Type B pancreatic cell (in vitro differentiated cells): ENCODE measurements around the gene TMEM47. TPM values are rescaled to one million over a fixed set of nuclear protein-coding genes. Genes with fewer than 3 reads are reported as not detected.

Experiments
- DNase-seq: peaks from one replicate; pipeline ENCODE4 v3.0.0; 2021; ENCODE audit warnings: mixed read lengths; ENCODE audit not compliant: unreplicated experiment; ENCODE audit errors: extremely low spot score
- H3K27ac Mint-ChIP-seq: 2 replicates; pipeline ENCODE4 v1.8.0; 2021; ENCODE audit warnings: mild to moderate bottlenecking, mixed read lengths
- H3K27me3 Mint-ChIP-seq: 2 replicates; pipeline ENCODE4 v1.8.0; 2021; ENCODE audit warnings: mixed read lengths
- H3K36me3 Mint-ChIP-seq: 2 replicates; pipeline ENCODE4 v1.8.0; 2021; ENCODE audit warnings: mixed read lengths
- H3K4me1 Mint-ChIP-seq: one replicate; pipeline ENCODE4 v1.8.0; 2021; ENCODE audit warnings: mixed read lengths; ENCODE audit not compliant: unreplicated experiment
- H3K4me3 Mint-ChIP-seq: 2 replicates; pipeline ENCODE4 v1.8.0; 2021; ENCODE audit warnings: mild to moderate bottlenecking, mixed read lengths
- H3K9me3 Mint-ChIP-seq: 2 replicates; pipeline ENCODE4 v1.8.0; 2021; ENCODE audit warnings: mixed read lengths
- CTCF ChIP-seq: fragments of 200-600 bp; sonication (generic); conservative IDR thresholded peaks from 2 replicates; pipeline ENCODE4 v1.5.0; 2021; ENCODE audit warnings: antibody characterized with exemption, mild to moderate bottlenecking
- total RNA-seq: library from RNA; stranded (reverse); gene quantifications from 2 replicates; pipeline ENCODE4 v1.2.1, GENCODE V29; 2021; ENCODE audit warnings: low replicate concordance

TMEM47 gene
- total RNA-seq, 1 donor from 2014 or later = 23.6 TPM

- no peak for TF ChIP-seq CTCF
Observed at GRCh38 chrX:34619920-34620319, 37.2 kb downstream of the TMEM47 start.

GRCh38 chrX:34612036-34612435 is 45.0 kb downstream of the TMEM47 start:
- no peak overlapping the region for H3K27ac Mint-ChIP-seq
- H3K27me3 Mint-ChIP-seq = no peaks in the 10 kb centered on the region
- H3K4me3 Mint-ChIP-seq = no peak overlapping the region
- no peak for DNase-seq
- no peak for TF ChIP-seq CTCF
- peaks cover 3% of the 10 kb centered on the region for H3K9me3 Mint-ChIP-seq
- H3K36me3 Mint-ChIP-seq = no peaks in the 10 kb centered on the region
- H3K4me1 Mint-ChIP-seq = no peaks in the 10 kb centered on the region

More at GRCh38 chrX:34619920-34620319, 37.2 kb downstream of the TMEM47 start:
- Mint-ChIP-seq H3K36me3 (no peaks in the 10 kb centered on the region), H3K27ac (no peak overlapping the region), H3K9me3 (peaks cover 7% of the 10 kb centered on the region), H3K4me1 (no peaks in the 10 kb centered on the region), H3K4me3 (no peak overlapping the region), H3K27me3 (no peaks in the 10 kb centered on the region)
- DNase-seq = no peak

GRCh38 chrX:34598362-34598761 is 58.7 kb downstream of the TMEM47 start:
- H3K4me1 Mint-ChIP-seq = no peaks in the 10 kb centered on the region
- no peaks in the 10 kb centered on the region for H3K27me3 Mint-ChIP-seq
- H3K9me3 Mint-ChIP-seq = no peaks in the 10 kb centered on the region
- H3K27ac Mint-ChIP-seq = no peak overlapping the region
- TF ChIP-seq CTCF = no peak
- H3K36me3 Mint-ChIP-seq = no peaks in the 10 kb centered on the region
- H3K4me3 Mint-ChIP-seq = no peak overlapping the region
- no peak for DNase-seq

- no peak for DNase-seq
- peaks cover 4% of the 10 kb centered on the region for H3K4me1 Mint-ChIP-seq
- peaks cover 6% of the 10 kb centered on the region for H3K9me3 Mint-ChIP-seq
- H3K36me3 Mint-ChIP-seq = no peaks in the 10 kb centered on the region
- H3K4me3 Mint-ChIP-seq = no peak overlapping the region
- no peak overlapping the region for H3K27ac Mint-ChIP-seq
- no peaks in the 10 kb centered on the region for H3K27me3 Mint-ChIP-seq
- TF ChIP-seq CTCF = no peak
Observed at GRCh38 chrX:34586936-34587335, 70.1 kb downstream of the TMEM47 start.

GRCh38 chrX:34586346-34586911 is 70.7 kb downstream of the TMEM47 start:
- no peaks in the 10 kb centered on the region for H3K27me3 Mint-ChIP-seq
- no peak for DNase-seq
- H3K4me3 Mint-ChIP-seq = no peak overlapping the region
- peaks cover 6% of the 10 kb centered on the region for H3K9me3 Mint-ChIP-seq
- peaks cover 4% of the 10 kb centered on the region for H3K4me1 Mint-ChIP-seq
- no peaks in the 10 kb centered on the region for H3K36me3 Mint-ChIP-seq
- no peak for TF ChIP-seq CTCF
- no peak overlapping the region for H3K27ac Mint-ChIP-seq

GRCh38 chrX:34585561-34585960 is 71.5 kb downstream of the TMEM47 start:
- peaks cover 4% of the 10 kb centered on the region for H3K4me1 Mint-ChIP-seq
- no peak overlapping the region for H3K4me3 Mint-ChIP-seq
- H3K9me3 Mint-ChIP-seq = peaks cover 6% of the 10 kb centered on the region
- TF ChIP-seq CTCF = no peak
- no peak overlapping the region for H3K27ac Mint-ChIP-seq
- DNase-seq = no peak
- no peaks in the 10 kb centered on the region for H3K27me3 Mint-ChIP-seq
- H3K36me3 Mint-ChIP-seq = no peaks in the 10 kb centered on the region
